PC-3 (cell line): Measurements from ENCODE around the gene MDH2. TPM values are rescaled to one million over a fixed set of nuclear protein-coding genes. Genes with fewer than 3 reads are reported as not detected.

Experiments used
- ATAC-seq: fragments of 200-7000 bp; cut with Tn5 transposase; 2 replicates; pipeline ENCODE4 v1.9.1; 2020; ENCODE audit warnings: mild to moderate bottlenecking, moderate library complexity
- Bru-seq: library from RNA; stranded (reverse); fragments of 400-500 nt; gene quantifications from one replicate; lab custom pipeline; 2021; lab: Mats Ljungman, UMichigan
- BruChase-seq, 2 experiments: library from RNA; stranded (reverse); fragments of 400-500 nt; gene quantifications; one replicate each; lab custom pipeline; 2021; lab: Mats Ljungman, UMichigan
- BruUV-seq: library from RNA; stranded (reverse); fragments of 400-500 nt; replicated peaks from 2 replicates; lab custom pipeline; 2021; lab: Mats Ljungman, UMichigan
- CTCF ChIA-PET: fragments of 300-600 bp; sonication (Branson Sonifier 250); formaldehyde crosslinking; loops from one replicate; lab custom pipeline; 2022; ENCODE audit warnings: antibody characterized with exemption; lab: Charles Lee
- POLR2A ChIA-PET: fragments of 300-600 bp; sonication (Branson Sonifier 250); formaldehyde crosslinking; loops from one replicate; lab custom pipeline; 2022; ENCODE audit warnings: antibody characterized with exemption; ENCODE audit not compliant: unreplicated experiment; lab: Charles Lee
- DNase-seq: peaks from one replicate; pipeline ENCODE4 v3.0.0-alpha.2; 2015
- H2AFZ ChIP-seq: fragments of 300-600 bp; sonication (generic); 2 replicates; pipeline ENCODE4 v1.6.0; 2016; ENCODE audit warnings: antibody characterized with exemption, low read length
- H3F3A ChIP-seq: fragments of 300-600 bp; sonication (generic); one replicate; pipeline ENCODE4 v1.6.0; 2017; ENCODE audit warnings: antibody characterized with exemption, low read length, control low read depth, mild to moderate bottlenecking; ENCODE audit not compliant: unreplicated experiment
- H3K27ac ChIP-seq: fragments of 300-600 bp; sonication (generic); 2 replicates; pipeline ENCODE4 v1.5.1; 2016; ENCODE audit warnings: mild to moderate bottlenecking, low read length
- H3K27me3 ChIP-seq: fragments of 300-600 bp; sonication (generic); 2 replicates; pipeline ENCODE4 v1.6.1; 2016; ENCODE audit warnings: low read length, mixed read lengths
- H3K36me3 ChIP-seq: fragments of 300-600 bp; sonication (generic); 2 replicates; pipeline ENCODE4 v1.6.1; 2016; ENCODE audit warnings: low read depth, mixed run types, low read length, mixed read lengths
- H3K4me1 ChIP-seq: fragments of 300-600 bp; sonication (generic); 2 replicates; pipeline ENCODE4 v1.5.1; 2016; ENCODE audit warnings: low read length; ENCODE audit not compliant: insufficient read depth
- H3K4me2 ChIP-seq: fragments of 300-600 bp; sonication (generic); 2 replicates; pipeline ENCODE4 v1.6.0; 2016; ENCODE audit warnings: low read length
- H3K4me3 ChIP-seq: fragments of 300-600 bp; sonication (generic); 2 replicates; pipeline ENCODE4 v1.5.1; 2016; ENCODE audit warnings: mild to moderate bottlenecking, low read length, mixed read lengths
- H3K79me2 ChIP-seq: fragments of 300-600 bp; sonication (generic); 2 replicates; pipeline ENCODE4 v1.6.1; 2017; ENCODE audit warnings: low read length, mixed read lengths
- H3K9ac ChIP-seq: fragments of 300-600 bp; sonication (generic); 2 replicates; pipeline ENCODE4 v1.6.0; 2016; ENCODE audit warnings: mild to moderate bottlenecking, low read length
- H3K9me2 ChIP-seq: fragments of 300-600 bp; sonication (generic); replicated peaks from 2 replicates; pipeline ENCODE4 v1.6.1; 2016; ENCODE audit warnings: mixed run types, low read length, mixed read lengths
- H3K9me3 ChIP-seq: fragments of 300-600 bp; sonication (generic); 2 replicates; pipeline ENCODE4 v1.6.1; 2016; ENCODE audit warnings: low read length, mixed read lengths
- H4K20me1 ChIP-seq: fragments of 300-600 bp; sonication (generic); 2 replicates; pipeline ENCODE4 v1.6.1; 2016; ENCODE audit warnings: low read length, mixed read lengths
- EZH2 ChIP-seq: fragments of 300-600 bp; sonication (generic); IDR thresholded peaks from one replicate; pipeline ENCODE4 v1.6.1; 2017; ENCODE audit warnings: antibody characterized with exemption, mild to moderate bottlenecking, low read length; ENCODE audit not compliant: unreplicated experiment
- EZH2phosphoT487 ChIP-seq: fragments of 300-600 bp; sonication (generic); IDR thresholded peaks from 2 replicates; pipeline ENCODE4 v1.6.1; 2018; ENCODE audit warnings: mild to moderate bottlenecking, antibody characterized with exemption, low read length, borderline replicate concordance
- intact Hi-C: fragments of 100-400 bp; cut with micrococcal nuclease; formaldehyde crosslinking; loops from 2 replicates; pipeline ENCODE4 v1.9.0; 2023
- long read RNA-seq: library from polyadenylated mRNA; unstranded; transcript quantifications from one replicate; pipeline ENCODE4 v2.0.0, GENCODE V29; 2021; ENCODE audit not compliant: unreplicated experiment
- total RNA-seq: library from RNA; depleted of rRNA; stranded (reverse); fragments of >200 nt; gene quantifications from 2 replicates; pipeline ENCODE4 v1.2.3, GENCODE V29; 2014; rRNA removed
- TF ChIP-seq, protein P1 (sequence below): fragments of 300-600 bp; sonication (generic); conservative IDR thresholded peaks from 2 replicates; pipeline ENCODE4 v1.5.1; 2017; ENCODE audit warnings: antibody characterized with exemption, low read depth, mild to moderate bottlenecking, low read length

The MDH2 gene, protein sequence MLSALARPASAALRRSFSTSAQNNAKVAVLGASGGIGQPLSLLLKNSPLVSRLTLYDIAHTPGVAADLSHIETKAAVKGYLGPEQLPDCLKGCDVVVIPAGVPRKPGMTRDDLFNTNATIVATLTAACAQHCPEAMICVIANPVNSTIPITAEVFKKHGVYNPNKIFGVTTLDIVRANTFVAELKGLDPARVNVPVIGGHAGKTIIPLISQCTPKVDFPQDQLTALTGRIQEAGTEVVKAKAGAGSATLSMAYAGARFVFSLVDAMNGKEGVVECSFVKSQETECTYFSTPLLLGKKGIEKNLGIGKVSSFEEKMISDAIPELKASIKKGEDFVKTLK
- total RNA-seq = 163 and 174 TPM in 2 replicates
- percentile 90 among the genes with signal in this experiment for Bru-seq, nascent RNA
- percentile 93 among the genes with signal in this experiment for BruChase-seq, experiment 1, labeled RNA remaining after a 6-hour chase
- BruChase-seq, experiment 2, labeled RNA remaining after a 2-hour chase = percentile 85 among the genes with signal in this experiment
- long read RNA-seq, transcript MDH2-201 (9 exons, 2,209 nt) = major isoform, 245 of 415 reads
- long read RNA-seq, partial matches to known transcripts = 37 of 415 reads
- long read RNA-seq, other reads (novel, unspliced or antisense) = 128 of 415 reads

DNA sequence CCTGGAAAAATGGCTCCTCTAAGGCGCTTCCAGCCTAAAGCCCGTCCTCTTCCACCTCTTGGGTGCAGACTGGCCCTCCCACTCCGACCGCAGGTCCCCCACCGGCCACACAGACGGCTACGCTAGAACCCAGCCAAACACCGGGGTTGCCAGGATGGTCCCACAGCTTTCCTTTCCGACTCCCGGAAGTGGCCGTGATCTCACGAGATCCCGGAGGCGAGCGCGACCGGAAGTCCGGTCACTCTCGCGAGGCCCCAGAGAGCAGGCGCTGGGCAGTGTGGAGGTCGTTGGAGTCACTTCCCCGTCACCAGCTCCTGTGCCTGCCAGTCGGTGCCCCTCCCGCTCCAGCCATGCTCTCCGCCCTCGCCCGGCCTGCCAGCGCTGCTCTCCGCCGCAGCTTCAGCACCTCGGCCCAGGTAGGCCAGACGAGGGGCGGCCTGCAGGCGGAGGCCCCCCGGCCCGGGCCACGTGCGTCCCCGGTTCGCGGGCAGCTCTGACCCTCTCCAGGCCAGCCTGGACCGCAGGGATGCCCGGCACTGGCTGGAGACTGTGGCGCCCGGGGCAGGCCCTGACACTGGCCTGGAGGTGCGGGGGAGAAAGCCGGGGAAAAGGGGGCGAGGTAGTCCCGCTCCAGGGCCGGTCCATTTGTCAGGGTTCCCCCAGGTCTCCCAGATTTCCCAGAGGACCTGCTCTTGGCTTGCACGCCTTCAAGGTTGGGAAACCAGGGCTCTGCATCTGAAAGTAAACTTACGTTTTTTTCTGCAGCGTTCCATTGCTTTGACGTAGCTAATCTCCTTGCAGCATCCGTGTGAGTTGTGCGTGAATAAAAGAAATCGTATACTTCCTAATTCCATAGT, at the start of gene MDH2, which contains the start of gene STYXL1:
MDH2 (plus strand) TSS at position 296 of the 857 bp plus-strand sequence; CDS start at position 351, 55 bp downstream.
STYXL1 (minus strand) TSS at position 190 of the 857 bp plus-strand sequence. CDS start 17,477 bp downstream, outside the sequence.
- TF ChIP-seq, protein P1, sequence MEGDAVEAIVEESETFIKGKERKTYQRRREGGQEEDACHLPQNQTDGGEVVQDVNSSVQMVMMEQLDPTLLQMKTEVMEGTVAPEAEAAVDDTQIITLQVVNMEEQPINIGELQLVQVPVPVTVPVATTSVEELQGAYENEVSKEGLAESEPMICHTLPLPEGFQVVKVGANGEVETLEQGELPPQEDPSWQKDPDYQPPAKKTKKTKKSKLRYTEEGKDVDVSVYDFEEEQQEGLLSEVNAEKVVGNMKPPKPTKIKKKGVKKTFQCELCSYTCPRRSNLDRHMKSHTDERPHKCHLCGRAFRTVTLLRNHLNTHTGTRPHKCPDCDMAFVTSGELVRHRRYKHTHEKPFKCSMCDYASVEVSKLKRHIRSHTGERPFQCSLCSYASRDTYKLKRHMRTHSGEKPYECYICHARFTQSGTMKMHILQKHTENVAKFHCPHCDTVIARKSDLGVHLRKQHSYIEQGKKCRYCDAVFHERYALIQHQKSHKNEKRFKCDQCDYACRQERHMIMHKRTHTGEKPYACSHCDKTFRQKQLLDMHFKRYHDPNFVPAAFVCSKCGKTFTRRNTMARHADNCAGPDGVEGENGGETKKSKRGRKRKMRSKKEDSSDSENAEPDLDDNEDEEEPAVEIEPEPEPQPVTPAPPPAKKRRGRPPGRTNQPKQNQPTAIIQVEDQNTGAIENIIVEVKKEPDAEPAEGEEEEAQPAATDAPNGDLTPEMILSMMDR = no peak
- TF ChIP-seq EZH2 = no peak
- TF ChIP-seq EZH2phosphoT487 = no peak
- H3K27ac ChIP-seq = peak within 1 kb of the TSS; percentile 81
- ATAC-seq (peak; percentile 95), DNase-seq (peak; percentile 97)
- POLR2A ChIA-PET = interaction anchor here (0.5 to 0.9 kb wide), 5 partner anchors 21 to 257 kb away, joined by 3 to 26 read pairs (median 5); no protein-coding TSS in a partner anchor
- CTCF ChIA-PET = interaction anchor here (0.5 to 1.3 kb wide), 4 partner anchors 21 to 152 kb away, joined by 3 to 9 read pairs (median 6); no protein-coding TSS in a partner anchor
- peak within 1 kb of the TSS; percentile 92 for H3K4me3 ChIP-seq
- H3K9me2 ChIP-seq = no peaks in the 10 kb centered on the region
- peaks cover 12% of the 10 kb centered on the region for H4K20me1 ChIP-seq
- H3K79me2 ChIP-seq = peaks cover 97% of the 10 kb centered on the region
- H3K4me2 ChIP-seq = peak within 1 kb of the TSS; percentile 85
- H3K4me1 ChIP-seq = peaks cover 25% of the 10 kb centered on the region
- intact Hi-C loops = loop anchor here (1.0 kb wide), 2 partner anchors 39 to 82 kb away; no protein-coding TSS in a partner anchor
- no peaks in the 10 kb centered on the region for H3K27me3 ChIP-seq
- H3K9ac ChIP-seq = peak within 1 kb of the TSS; percentile 99
- H2AFZ ChIP-seq = peak within 1 kb of the TSS; percentile 65
- BruUV-seq = TSS peak; percentile 74
- peaks cover 3% of the 10 kb centered on the region for H3F3A ChIP-seq
- H3K36me3 ChIP-seq = no peaks in the 10 kb centered on the region
- no peaks in the 10 kb centered on the region for H3K9me3 ChIP-seq

DNA sequence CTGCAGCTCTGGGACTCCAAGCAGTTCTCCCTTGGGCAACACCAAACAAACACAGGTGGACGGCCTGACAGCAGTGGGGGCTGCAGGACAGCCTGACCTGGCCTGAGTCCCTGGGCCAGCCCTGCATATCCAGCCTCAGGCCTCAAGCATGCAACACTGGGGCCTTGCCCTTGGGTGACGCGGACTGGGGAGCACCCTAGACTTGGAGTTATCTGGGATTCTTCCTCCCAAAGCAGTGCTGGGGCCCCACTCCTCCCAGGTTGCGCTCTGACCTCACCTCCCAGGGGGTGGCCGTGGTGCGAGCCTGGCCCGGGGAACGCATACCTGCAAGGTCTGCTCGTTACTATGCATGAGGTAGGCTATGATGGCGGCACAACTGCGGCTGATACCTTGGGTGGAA, 47.3 kb upstream of the MDH2 start:
- peaks cover 8% of the 10 kb centered on the region; the same call in 1 of the 2 replicates for H3K36me3 ChIP-seq
- no peaks in the 10 kb centered on the region for H3F3A ChIP-seq
- H2AFZ ChIP-seq = no peak overlapping the region
- no peaks in the 10 kb centered on the region for H3K4me1 ChIP-seq
- ChIA-PET POLR2A (no interaction called here), CTCF (no interaction called here)
- no peaks in the 10 kb centered on the region for H4K20me1 ChIP-seq
- intact Hi-C loops = no loop called here
- H3K9me2 ChIP-seq = no peaks in the 10 kb centered on the region
- H3K9ac ChIP-seq = no peak overlapping the region
- no peak overlapping the region for H3K27ac ChIP-seq
- TF ChIP-seq EZH2phosphoT487 (no peak), EZH2 (no peak)
- TF ChIP-seq, protein P1 = no peak
- H3K9me3 ChIP-seq = no peaks in the 10 kb centered on the region
- BruUV-seq = no TSS peak
- no peak overlapping the region for H3K4me2 ChIP-seq
- no peaks in the 10 kb centered on the region for H3K79me2 ChIP-seq
- no peaks in the 10 kb centered on the region for H3K27me3 ChIP-seq
- no peak overlapping the region for H3K4me3 ChIP-seq
- no peak for ATAC-seq
- no peak for DNase-seq
